Head of caudate nucleus (tissue), 42 donors: ENCODE measurements around the gene WRNIP1.

Experiments
- DNase-seq, 42 donors: peaks; one replicate each; pipeline versions ENCODE4 v3.0.0 to v3.0.0-alpha.2; 2020 to 2021; ENCODE audit warnings: mixed read lengths in 7 of 42
- intact Hi-C: fragments of 100-400 bp; cut with DNase I; formaldehyde crosslinking; loops from one replicate; pipeline ENCODE4 v1.15.0; 2022

Gene WRNIP1

GRCh38 chr6:2765166-2765895 lies at the start of gene WRNIP1:
WRNIP1 (plus strand) TSS chr6:2765393; CDS start chr6:2765623, 230 bp downstream.
- intact Hi-C loops, result no loop called here

GRCh38 chr6:2715737-2716136 lies 49.5 kb upstream of the WRNIP1 start:
- no peak for DNase-seq

More at GRCh38 chr6:2765166-2765895, at the start of gene WRNIP1:
- peak; percentile 97 to 100 (median 99) for DNase-seq

GRCh38 chr6:2716936-2717700 lies 48.1 kb upstream of the WRNIP1 start:
- DNase-seq, result no peak
- intact Hi-C loops, result no loop called here

More at GRCh38 chr6:2715737-2716136, 49.5 kb upstream of the WRNIP1 start:
- intact Hi-C loops, result no loop called here

- DNase-seq, result no peak
- intact Hi-C loops, result no loop called here
Observed at GRCh38 chr6:2718334-2719092, 46.7 kb upstream of the WRNIP1 start.

- no peak for DNase-seq
- intact Hi-C loops, result no loop called here
Observed at GRCh38 chr6:2719093-2719455, 46.1 kb upstream of the WRNIP1 start.

GRCh38 chr6:2721219-2721618 lies 44.0 kb upstream of the WRNIP1 start:
- intact Hi-C loops, result no loop called here
- DNase-seq, result no peak

- intact Hi-C loops, result no loop called here
- no peak for DNase-seq
Observed at GRCh38 chr6:2725364-2725988, 39.7 kb upstream of the WRNIP1 start.

- DNase-seq, result peak in 2 of 42 donors; percentile 5 to 27
- intact Hi-C loops, result no loop called here
Observed at GRCh38 chr6:2725999-2726567, 39.1 kb upstream of the WRNIP1 start.

GRCh38 chr6:2729921-2730320 lies 35.3 kb upstream of the WRNIP1 start:
- DNase-seq, result no peak
- intact Hi-C loops, result no loop called here

- DNase-seq, result no peak
- intact Hi-C loops, result no loop called here
Observed at GRCh38 chr6:2730353-2731107, 34.7 kb upstream of the WRNIP1 start.

GRCh38 chr6:2731281-2731909 lies 33.8 kb upstream of the WRNIP1 start:
- no peak for DNase-seq
- intact Hi-C loops, result no loop called here

GRCh38 chr6:2732503-2733089 lies 32.6 kb upstream of the WRNIP1 start:
- no peak for DNase-seq

GRCh38 chr6:2733324-2733723 lies 31.9 kb upstream of the WRNIP1 start:
- intact Hi-C loops, result no loop called here
- DNase-seq, result peak in 36 of 42 donors; percentile 17 to 75 (median 51)

More at GRCh38 chr6:2732503-2733089, 32.6 kb upstream of the WRNIP1 start:
- intact Hi-C loops, result no loop called here

- intact Hi-C loops, result no loop called here
- no peak for DNase-seq
Observed at GRCh38 chr6:2733736-2734480, 31.3 kb upstream of the WRNIP1 start.

GRCh38 chr6:2734488-2735166 lies 30.6 kb upstream of the WRNIP1 start:
- intact Hi-C loops, result no loop called here
- DNase-seq, result no peak

- intact Hi-C loops, result no loop called here
- DNase-seq, result no peak
Observed at GRCh38 chr6:2737885-2738284, 27.3 kb upstream of the WRNIP1 start.
